Hippocampal formation (tissue), 2 donors: ENCODE data around the gene PDE9A.
"Not testable (repeated sequence)": the region's sequence is repeated elsewhere in the genome, so short reads cannot be mapped to it uniquely, and the experiment has no call there.

ENCODE experiments used
- DNase-seq, 2 donors: peaks; one replicate each; lab custom pipeline; 2025; lab: John Stamatoyannopoulos, UW

PDE9A gene

GRCh38 chr21:42653231-42654061 is at the start of gene PDE9A:
Gene PDE9A, plus strand, starts transcription at chr21:42653621. Its CDS starts 194 bp downstream, at chr21:42653815.
- DNase-seq, result peak; percentile 9 to 51

- DNase-seq, result no peak
These were observed 46.3 kb upstream of the PDE9A start for GRCh38 chr21:42607102-42607501.

- no peak for DNase-seq
These were observed 45.8 kb upstream of the PDE9A start for GRCh38 chr21:42607525-42608102.

GRCh38 chr21:42608446-42608845 is 45.0 kb upstream of the PDE9A start:
- no peak for DNase-seq

GRCh38 chr21:42609811-42610210 is 43.6 kb upstream of the PDE9A start:
- no peak for DNase-seq

GRCh38 chr21:42611852-42612251 is 41.6 kb upstream of the PDE9A start:
- no peak for DNase-seq

GRCh38 chr21:42612390-42612789 is 41.0 kb upstream of the PDE9A start:
- DNase-seq, result no peak

GRCh38 chr21:42613756-42614155 is 39.7 kb upstream of the PDE9A start:
- no peak for DNase-seq

GRCh38 chr21:42614396-42614795 is 39.0 kb upstream of the PDE9A start:
- DNase-seq, result no peak

GRCh38 chr21:42614811-42615351 is 38.5 kb upstream of the PDE9A start:
- no peak for DNase-seq

- DNase-seq, result not testable (repeated sequence)
These were observed 38.0 kb upstream of the PDE9A start for GRCh38 chr21:42615377-42615776.

GRCh38 chr21:42615924-42616323 is 37.5 kb upstream of the PDE9A start:
- DNase-seq, result no peak

GRCh38 chr21:42616446-42616845 is 37.0 kb upstream of the PDE9A start:
- DNase-seq, result no peak

- DNase-seq, result no peak
These were observed 36.5 kb upstream of the PDE9A start for GRCh38 chr21:42616941-42617340.

- no peak for DNase-seq
These were observed 35.9 kb upstream of the PDE9A start for GRCh38 chr21:42617486-42617885.

GRCh38 chr21:42618707-42619102 is 34.7 kb upstream of the PDE9A start:
- no peak for DNase-seq

- no peak for DNase-seq
These were observed 34.3 kb upstream of the PDE9A start for GRCh38 chr21:42619166-42619565.

GRCh38 chr21:42619841-42620240 is 33.6 kb upstream of the PDE9A start:
- no peak for DNase-seq

GRCh38 chr21:42621166-42621818 is 32.1 kb upstream of the PDE9A start:
- no peak for DNase-seq

GRCh38 chr21:42621819-42622177 is 31.6 kb upstream of the PDE9A start:
- DNase-seq, result peak in 1 of 2 donors; percentile 7

GRCh38 chr21:42622284-42622683 is 31.1 kb upstream of the PDE9A start:
- DNase-seq, result no peak

GRCh38 chr21:42623694-42624093 is 29.7 kb upstream of the PDE9A start:
- no peak for DNase-seq
